ENCODE data around the gene MRPL53. TPM values are rescaled to one million over a fixed set of nuclear protein-coding genes. Genes with fewer than 3 reads are reported as not detected.
A peak's percentile ranks its signal among the peaks of the same experiment; 100 is the strongest.

Gene MRPL53
- total and polyA plus RNA-seq, 2 of the 13 experiments (the other 11 are each of a cell fraction or from before 2014, with no cell fraction given): 34.3 to 51.9 TPM

- TF ChIP-seq ETV5 (CRISPR knock-in tag; IDR thresholded peaks at IDR 0.05; ENCODE audit: borderline replicate concordance) (peak; percentile 56; the same call in 1 of the 2 replicates), RXRB (CRISPR knock-in tag; IDR thresholded peaks at IDR 0.05; ENCODE audit: borderline replicate concordance) (no peak), YEATS2 (CRISPR knock-in tag; IDR thresholded peaks at IDR 0.05; ENCODE audit: borderline replicate concordance) (no peak), ZNF772 (CRISPR knock-in tag; IDR thresholded peaks at IDR 0.05) (peak; percentile 57), ZNF207 (IDR thresholded peaks at IDR 0.05; ENCODE audit: borderline replicate concordance) (no peak), POGK (CRISPR knock-in tag; conservative IDR thresholded peaks at IDR 0.05) (no peak; the same call in 1 of the 2 replicates), ZNF354B (CRISPR knock-in tag; IDR thresholded peaks at IDR 0.05) (peak; percentile 80; the same call in 1 of the 2 replicates), MAFF (IDR thresholded peaks at IDR 0.05; ENCODE audit: low read depth, low read length) (no peak), ATRX (CRISPR knock-in tag; IDR thresholded peaks at IDR 0.05; ENCODE audit: borderline replicate concordance) (0 out of 2 replicates have a peak, but pooled peaks have one; percentile 12), ZNF780A (CRISPR knock-in tag; IDR thresholded peaks at IDR 0.05) (no peak; the same call in 1 of the 2 replicates), E2F1 (CRISPR knock-in tag; IDR thresholded peaks at IDR 0.05) (no peak), ZSCAN20 (CRISPR knock-in tag; IDR thresholded peaks at IDR 0.05; ENCODE audit: borderline replicate concordance) (no peak), FIP1L1 (IDR thresholded peaks at IDR 0.05; ENCODE audit: borderline replicate concordance, insufficient read depth, low read depth, low read length) (no peak), MTF1 (CRISPR knock-in tag; IDR thresholded peaks at IDR 0.05) (no peak), ZHX2 (IDR thresholded peaks at IDR 0.05; ENCODE audit: low read depth) (no peak; the same call in 1 of the 2 replicates), ZHX2 (CRISPR knock-in tag; IDR thresholded peaks at IDR 0.05; ENCODE audit: borderline replicate concordance) (no peak), IRX3 (CRISPR knock-in tag; IDR thresholded peaks at IDR 0.05; ENCODE audit: borderline replicate concordance, low read depth) (peak; percentile 76; the same call in 1 of the 2 replicates)
- TF ChIP-seq, protein P1, sequence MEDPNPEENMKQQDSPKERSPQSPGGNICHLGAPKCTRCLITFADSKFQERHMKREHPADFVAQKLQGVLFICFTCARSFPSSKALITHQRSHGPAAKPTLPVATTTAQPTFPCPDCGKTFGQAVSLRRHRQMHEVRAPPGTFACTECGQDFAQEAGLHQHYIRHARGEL (CRISPR knock-in tag; IDR thresholded peaks at IDR 0.05): no peak
- TF ChIP-seq, protein P2, sequence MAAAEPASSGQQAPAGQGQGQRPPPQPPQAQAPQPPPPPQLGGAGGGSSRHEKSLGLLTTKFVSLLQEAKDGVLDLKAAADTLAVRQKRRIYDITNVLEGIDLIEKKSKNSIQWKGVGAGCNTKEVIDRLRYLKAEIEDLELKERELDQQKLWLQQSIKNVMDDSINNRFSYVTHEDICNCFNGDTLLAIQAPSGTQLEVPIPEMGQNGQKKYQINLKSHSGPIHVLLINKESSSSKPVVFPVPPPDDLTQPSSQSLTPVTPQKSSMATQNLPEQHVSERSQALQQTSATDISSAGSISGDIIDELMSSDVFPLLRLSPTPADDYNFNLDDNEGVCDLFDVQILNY (CRISPR knock-in tag; conservative IDR thresholded peaks at IDR 0.05): no peak
These were observed 25.5 kb upstream of the MRPL53 start (continued) for GRCh38 chr2:74497777-74498499.

Data from HepG2 (cell line).